ENCODE data around the gene JOSD1.

The JOSD1 gene

GRCh38 chr22:38732251-38732815, 31.6 kb upstream of the JOSD1 start:
- no peak for DNase-seq

GRCh38 chr22:38731703-38732161, 31.0 kb upstream of the JOSD1 start:
- DNase-seq, result no peak

GRCh38 chr22:38730411-38730871, 29.7 kb upstream of the JOSD1 start:
- DNase-seq, result no peak

GRCh38 chr22:38729946-38730345, 29.2 kb upstream of the JOSD1 start:
- DNase-seq, result no peak

- no peak for DNase-seq
Observed at GRCh38 chr22:38728871-38729796, 28.4 kb upstream of the JOSD1 start.

GRCh38 chr22:38727530-38728451, 27.0 kb upstream of the JOSD1 start:
- no peak for DNase-seq

- DNase-seq, result no peak
Observed at GRCh38 chr22:38727123-38727522, 26.4 kb upstream of the JOSD1 start.

GRCh38 chr22:38725900-38726655, 25.3 kb upstream of the JOSD1 start:
- DNase-seq, result no peak

- DNase-seq, result peak; percentile 17 to 18
Observed at GRCh38 chr22:38724926-38725571, 24.3 kb upstream of the JOSD1 start.

- no peak for DNase-seq
Observed at GRCh38 chr22:38724176-38724575, 23.4 kb upstream of the JOSD1 start.

- no peak for DNase-seq
Observed at GRCh38 chr22:38721551-38721950, 20.8 kb upstream of the JOSD1 start.

GRCh38 chr22:38720350-38720749, 19.6 kb upstream of the JOSD1 start:
- no peak for DNase-seq

- DNase-seq, result no peak
Observed at GRCh38 chr22:38719196-38719595, 18.5 kb upstream of the JOSD1 start.

- DNase-seq, result no peak
Observed at GRCh38 chr22:38718414-38718813, 17.7 kb upstream of the JOSD1 start.

GRCh38 chr22:38717244-38717643, 16.5 kb upstream of the JOSD1 start:
- no peak for DNase-seq

GRCh38 chr22:38716826-38717225, 16.1 kb upstream of the JOSD1 start:
- no peak for DNase-seq

- DNase-seq, result no peak
Observed at GRCh38 chr22:38716271-38716670, 15.5 kb upstream of the JOSD1 start.

GRCh38 chr22:38715852-38716251, 15.1 kb upstream of the JOSD1 start:
- no peak for DNase-seq

- DNase-seq, result no peak
Observed at GRCh38 chr22:38715176-38715764, 14.5 kb upstream of the JOSD1 start.

GRCh38 chr22:38713921-38714320, 13.2 kb upstream of the JOSD1 start:
- DNase-seq, result no peak

GRCh38 chr22:38712486-38713207, 11.9 kb upstream of the JOSD1 start:
- DNase-seq, result no peak
